Small intestine (tissue), 7 donors: ENCODE results near the gene TBC1D17. TPM values are rescaled to one million over a fixed set of nuclear protein-coding genes. Genes with fewer than 3 reads are reported as not detected.
"Not testable (repeated sequence)": the region's sequence is repeated elsewhere in the genome, so short reads cannot be mapped to it uniquely, and the experiment has no call there.

Experiments
- DNase-seq, 2 donors: peaks; one replicate each; pipeline versions ENCODE4 v3.0.0 to v3.0.0-alpha.2; 2013
- FAIRE-seq: peaks from 2 replicates; lab custom pipeline; 2012; peaks lifted over from hg19 to GRCh38; lab: Jason Lieb, UNC
- H3K27ac ChIP-seq, 3 donors: one replicate each; pipeline ENCODE4 v1.5.1; 2013; ENCODE audit warnings: low read length in 2 of 3, mild to moderate bottlenecking in 2 of 3, control low read depth in 1 of 3, inconsistent platforms in 1 of 3, low read depth in 1 of 3, moderate library complexity in 1 of 3
- H3K27me3 ChIP-seq, 3 donors: one replicate each; pipeline ENCODE4 v1.6.1; 2013; ENCODE audit warnings: low read length in 3 of 3, inconsistent platforms in 1 of 3; ENCODE audit not compliant: control insufficient read depth in 3 of 3, insufficient read depth in 3 of 3
- H3K36me3 ChIP-seq, 3 donors: one replicate each; pipeline ENCODE4 v1.6.1; 2013; ENCODE audit warnings: low read length in 3 of 3, inconsistent platforms in 1 of 3, low read depth in 1 of 3, mild to moderate bottlenecking in 1 of 3, moderate library complexity in 1 of 3; ENCODE audit not compliant: control insufficient read depth in 3 of 3, insufficient read depth in 2 of 3
- H3K4me1 ChIP-seq, 3 donors: one replicate each; pipeline ENCODE4 v1.6.1; 2013; ENCODE audit warnings: low read length in 2 of 3, inconsistent platforms in 1 of 3, low read depth in 1 of 3, mild to moderate bottlenecking in 1 of 3, moderate library complexity in 1 of 3; ENCODE audit not compliant: control insufficient read depth in 3 of 3, insufficient read depth in 2 of 3
- H3K4me3 ChIP-seq, 3 donors: one replicate each; pipeline ENCODE4 v1.5.1; 2013; ENCODE audit warnings: low read length in 3 of 3, control low read depth in 1 of 3, inconsistent platforms in 1 of 3, low read depth in 1 of 3, mild to moderate bottlenecking in 1 of 3, moderate library complexity in 1 of 3
- H3K9me3 ChIP-seq, 2 donors: one replicate each; pipeline ENCODE4 v1.6.1; 2013; ENCODE audit warnings: low read depth in 1 of 2, low read length in 1 of 2; ENCODE audit not compliant: control insufficient read depth in 2 of 2, insufficient read depth in 1 of 2
- WGBS, 3 donors: extraction: QIAGEN DNeasy Blood & Tissue Kit; methylation state at CpG; one replicate each; pipeline ENCODE4 v1.1.7; 2013; 5-methylcytosine and 5-hydroxymethylcytosine counted together
- polyA plus RNA-seq, 4 donors: library from polyadenylated mRNA; stranded (reverse) in 3 of 4; unstranded in 1 of 4; fragments of 200-250 nt in 3 of 4; fragments of 120-200 nt in 1 of 4; gene quantifications; one replicate each; pipeline versions ENCODE4 v1.2.1 to v1.2.3, GENCODE V29; 2013
- donor health status: healthy with polysubstance abuse.
- donor health status: control.
- donor health status: control.
- donor health status: Bipolar disorder and iron deficiency.
- donor health status: healthy.

Gene TBC1D17
- polyA plus RNA-seq, 4 donors, result 23.6 to 52.6 (median 36.4) TPM

DNA sequence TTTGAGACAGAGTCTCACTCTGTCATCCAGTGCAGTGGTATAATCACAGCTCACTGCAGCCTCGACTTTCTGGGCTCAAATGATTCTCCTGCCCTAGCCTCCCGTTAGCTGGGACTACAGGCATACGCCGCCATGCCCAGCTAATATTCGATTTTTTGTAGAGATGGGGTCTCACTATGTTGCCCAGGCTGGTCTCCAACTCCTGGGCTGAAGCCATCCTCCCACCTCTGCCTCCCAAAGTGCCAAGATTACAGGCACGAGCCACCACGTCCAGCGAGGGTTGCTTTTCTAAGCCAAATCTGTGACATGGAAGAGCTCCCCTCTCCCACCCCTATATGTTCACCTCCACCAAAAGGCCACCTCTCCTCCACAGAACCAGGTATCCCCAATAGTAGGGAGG, 40.6 kb downstream of the TBC1D17 start:
- WGBS, 3 donors, result 88 to 93% (median 93%) methylated on average over 8 of the region's 8 CpGs
- Histone ChIP-seq H3K9me3 (peaks cover 0 to 9% of the 10 kb centered on the region in 2 donors), H3K4me1 (no peaks in the 10 kb centered on the region), H3K27me3 (no peaks in the 10 kb centered on the region), H3K4me3 (no peak overlapping the region), H3K27ac (no peak overlapping the region), H3K36me3 (peaks cover 0 to 87% (median 0%) of the 10 kb centered on the region in 3 donors)
- DNase-seq (no peak), FAIRE-seq (no peak)

DNA sequence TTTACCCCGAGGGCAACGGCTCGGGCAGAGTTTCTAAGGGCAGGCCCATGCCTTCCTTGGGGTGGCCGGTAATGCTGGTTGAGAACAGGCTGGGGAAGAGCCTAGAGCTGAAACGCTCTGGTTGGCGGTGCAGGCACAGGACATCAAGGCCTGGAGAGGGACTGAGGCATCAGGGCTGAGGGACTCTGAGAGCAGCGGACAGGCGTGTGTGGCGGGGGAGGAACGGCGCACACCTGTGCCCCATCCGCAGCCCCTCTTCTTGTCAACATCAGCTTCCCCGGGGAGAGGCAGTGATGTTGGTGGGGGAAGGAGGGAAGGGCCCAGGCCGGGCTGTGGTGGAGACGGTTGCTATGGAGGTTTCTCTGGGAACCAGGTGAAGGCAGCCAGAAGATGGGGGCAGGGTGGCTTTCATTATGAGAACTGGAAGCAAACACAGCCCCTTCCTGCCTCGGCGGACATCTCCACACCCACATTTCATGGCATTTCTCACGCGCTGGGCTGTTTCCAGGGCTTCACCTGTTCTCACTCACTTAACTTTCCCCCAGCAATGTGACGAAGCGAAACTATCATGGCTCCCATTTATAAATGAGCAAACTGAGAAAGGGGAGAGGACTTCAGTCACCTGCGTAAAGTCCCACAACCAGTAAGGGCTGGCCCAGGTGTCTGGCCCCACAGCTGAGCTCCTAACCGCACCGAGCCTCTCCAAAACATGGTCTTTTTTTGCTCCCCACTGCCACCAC, 43.3 kb downstream of the TBC1D17 start:
- WGBS, 3 donors, result 91 to 95% (median 91%) methylated on average over 24 of the region's 24 CpGs
- Histone ChIP-seq H3K27ac (no peak overlapping the region), H3K4me1 (no peaks in the 10 kb centered on the region)

DNA sequence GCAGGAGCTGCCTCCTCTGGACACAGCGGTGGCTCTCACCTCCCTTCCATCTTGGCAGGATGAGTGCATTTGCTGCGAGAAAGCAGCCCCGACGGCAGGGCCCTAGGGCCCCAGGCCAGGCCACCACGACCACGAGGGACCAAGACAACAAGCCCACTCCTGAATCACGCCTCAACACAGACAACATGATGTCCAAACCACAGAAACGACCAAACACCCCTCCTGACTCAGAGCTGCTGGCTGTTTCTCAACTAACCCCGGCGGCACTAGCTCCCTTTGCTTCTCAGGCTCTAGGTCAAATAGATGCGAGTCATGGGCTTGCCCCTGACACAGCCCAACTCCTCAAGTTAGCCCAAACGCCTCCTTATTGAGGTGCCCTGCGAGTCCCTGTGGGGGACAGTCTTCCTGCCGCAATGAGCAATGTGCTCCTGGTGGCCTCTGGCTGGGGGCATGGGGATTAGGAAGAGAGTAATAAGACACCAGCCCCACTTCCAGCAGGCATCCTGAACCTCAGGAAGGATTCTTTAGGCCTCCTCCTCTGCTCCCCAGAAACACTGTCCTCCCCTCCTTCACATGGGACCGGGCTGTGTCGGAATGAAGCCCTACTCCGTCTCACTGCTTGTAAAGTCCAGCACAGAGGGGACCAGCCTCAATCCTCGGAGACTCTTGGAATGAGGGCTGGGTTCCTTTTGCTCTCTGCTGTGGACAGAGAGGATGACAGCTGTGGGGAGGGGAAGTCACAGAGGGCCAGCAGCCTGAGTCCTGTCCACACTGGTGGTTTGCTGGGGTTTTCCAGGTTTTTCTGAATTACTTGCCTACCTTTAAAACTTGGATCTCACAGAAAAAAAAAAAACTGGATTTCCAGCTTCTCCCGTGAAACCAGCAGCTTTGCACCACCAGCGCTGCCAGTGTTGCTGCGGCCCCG, 44.6 kb downstream of the TBC1D17 start:
- Histone ChIP-seq H3K9me3 (no peaks in the 10 kb centered on the region), H3K27ac (no peak overlapping the region), H3K36me3 (peaks cover 1 to 85% (median 5%) of the 10 kb centered on the region in 3 donors), H3K27me3 (no peaks in the 10 kb centered on the region), H3K4me3 (no peak overlapping the region), H3K4me1 (peaks cover 0 to 1% (median 0%) of the 10 kb centered on the region in 3 donors)
- 87 to 89% (median 87%) methylated on average over 22 of the region's 22 CpGs for WGBS, 3 donors
- FAIRE-seq (no peak), DNase-seq (no peak)

More for the DNA sequence above, 43.3 kb downstream of the TBC1D17 start:
- no peaks in the 10 kb centered on the region for H3K27me3 ChIP-seq
- DNase-seq (no peak), FAIRE-seq (no peak)
- no peak overlapping the region for H3K4me3 ChIP-seq
- peaks cover 0 to under 1% of the 10 kb centered on the region in 2 donors for H3K9me3 ChIP-seq
- peaks cover 1 to 86% (median 5%) of the 10 kb centered on the region in 3 donors for H3K36me3 ChIP-seq

DNA sequence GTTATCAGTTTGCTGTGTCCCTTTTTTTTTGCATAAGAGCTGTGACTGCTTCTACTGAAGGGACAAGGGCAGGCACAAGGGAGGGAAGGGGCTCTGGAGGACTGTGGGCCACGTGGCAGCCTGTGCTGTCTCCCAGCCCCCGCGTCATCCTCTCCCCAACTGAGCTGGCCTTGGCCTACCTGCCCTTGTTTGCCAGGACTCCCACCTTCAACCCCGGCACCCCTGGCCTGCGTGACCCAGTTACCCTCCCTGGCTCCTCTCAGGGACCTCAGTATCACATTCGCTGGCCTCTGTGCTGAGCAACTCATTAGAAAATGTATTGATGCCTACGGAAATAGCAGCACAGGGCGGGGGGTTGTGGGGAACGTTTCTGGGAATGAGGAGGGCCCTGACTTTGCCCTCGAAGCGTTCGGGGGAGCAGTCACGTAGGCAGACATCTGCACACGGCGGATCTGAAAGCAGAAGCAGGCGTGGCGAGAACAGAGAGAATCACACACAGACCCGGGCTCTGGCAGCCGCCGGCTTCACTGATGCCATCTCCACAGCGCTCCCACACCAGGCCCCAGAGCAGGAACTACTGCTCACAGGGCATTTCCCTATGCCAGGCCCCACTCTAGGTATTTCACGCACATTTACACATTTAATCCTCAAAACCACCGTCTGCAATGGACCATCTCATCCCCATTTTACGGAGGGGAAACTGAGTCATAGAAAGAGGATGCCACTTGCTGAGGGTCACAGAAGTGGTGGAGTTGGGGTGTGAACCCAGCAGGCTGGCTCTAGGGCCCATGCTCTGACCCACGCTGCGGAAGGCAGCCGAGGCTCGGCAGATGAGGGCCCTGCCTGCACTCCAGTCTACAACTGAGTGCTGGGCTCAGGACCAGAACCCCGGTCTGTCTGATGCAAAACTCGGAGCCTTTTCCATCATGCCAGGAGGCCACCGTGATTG, 45.8 kb downstream of the TBC1D17 start:
- DNase-seq, result no peak
- no peak overlapping the region for H3K4me3 ChIP-seq

DNA sequence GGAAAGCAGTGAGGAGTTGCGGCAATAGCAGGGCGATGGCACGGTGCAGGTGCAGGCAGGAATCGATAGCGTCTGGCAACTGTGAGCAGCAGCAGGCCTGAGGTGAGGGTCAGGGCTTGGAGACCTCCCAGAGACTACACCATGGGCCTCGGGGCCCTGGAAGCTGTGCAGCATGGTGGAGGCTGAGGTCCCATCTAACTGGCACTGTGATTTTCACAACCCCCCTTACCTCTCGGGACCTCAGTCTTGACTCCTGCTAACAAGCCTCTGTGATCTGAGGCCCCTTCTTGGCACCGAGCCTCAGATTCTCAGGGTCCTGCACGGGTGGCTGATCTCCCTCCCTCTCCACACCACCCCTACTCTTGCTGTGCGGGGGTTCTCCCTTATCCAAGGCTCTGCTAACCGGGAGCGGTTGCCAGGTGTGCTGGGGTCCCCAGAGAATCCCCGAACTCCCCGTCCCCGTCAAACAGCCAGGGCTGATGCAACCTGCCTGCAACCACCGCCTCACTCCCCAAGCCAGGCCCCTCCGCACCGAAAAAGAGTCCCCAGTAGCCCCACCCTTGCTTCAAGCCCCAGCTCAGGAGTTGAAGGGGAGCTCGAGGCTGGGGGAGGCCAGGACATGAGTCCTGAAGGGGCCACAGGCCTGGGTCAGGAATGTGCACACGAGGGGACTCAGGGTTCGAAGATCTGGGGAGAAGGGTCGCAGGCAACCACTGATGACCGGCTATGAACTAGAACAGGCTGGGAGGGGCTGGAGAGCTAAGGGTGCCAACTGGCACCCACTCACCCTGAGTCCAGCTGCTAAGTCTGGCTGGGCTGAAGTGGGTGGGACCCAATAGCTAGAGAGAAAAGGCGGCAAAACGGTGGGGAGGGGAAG, 46.7 kb downstream of the TBC1D17 start:
- no peak overlapping the region for H3K4me3 ChIP-seq
- DNase-seq, result no peak
- 83 to 86% (median 85%) methylated on average over 25 of the region's 25 CpGs for WGBS, 3 donors
- no peak for FAIRE-seq
- no peak overlapping the region for H3K27ac ChIP-seq
- peaks cover 0 to 11% (median 8%) of the 10 kb centered on the region in 3 donors for H3K4me1 ChIP-seq
- peaks cover 1 to 75% (median 5%) of the 10 kb centered on the region in 3 donors for H3K36me3 ChIP-seq
- H3K9me3 ChIP-seq, result no peaks in the 10 kb centered on the region
- no peaks in the 10 kb centered on the region for H3K27me3 ChIP-seq

More for the DNA sequence above, 45.8 kb downstream of the TBC1D17 start:
- 90 to 92% (median 90%) methylated on average over 30 to 31 of the region's 31 CpGs for WGBS, 3 donors
- H3K27ac ChIP-seq, result no peak overlapping the region
- H3K4me1 ChIP-seq, result peaks cover 0 to 11% (median 8%) of the 10 kb centered on the region in 3 donors
- H3K9me3 ChIP-seq, result no peaks in the 10 kb centered on the region
- H3K36me3 ChIP-seq, result peaks cover 1 to 82% (median 5%) of the 10 kb centered on the region in 3 donors
- no peaks in the 10 kb centered on the region for H3K27me3 ChIP-seq
- FAIRE-seq, result no peak

DNA sequence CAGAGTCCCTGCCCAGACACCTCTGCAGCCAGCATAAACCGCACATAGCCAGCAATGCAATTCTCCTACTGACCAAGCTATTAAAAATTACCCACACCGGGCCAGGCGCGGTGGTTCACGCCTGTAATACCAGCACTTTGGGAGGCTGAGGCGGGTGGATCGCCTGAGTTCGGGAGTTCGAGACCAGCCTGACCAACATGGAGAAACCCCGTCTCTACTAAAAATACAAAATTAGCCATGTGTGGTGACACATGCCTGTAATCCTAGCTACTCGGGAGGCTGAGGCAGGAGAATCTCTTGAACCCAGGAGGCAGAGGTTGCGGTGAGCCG, 47.3 kb downstream of the TBC1D17 start:
- not testable (repeated sequence) for H3K27me3 ChIP-seq, H3K9me3 ChIP-seq, H3K4me3 ChIP-seq, H3K27ac ChIP-seq, FAIRE-seq, DNase-seq
- Histone ChIP-seq H3K36me3 (peaks cover 1 to 71% (median 5%) of the 10 kb centered on the region in 3 donors), H3K4me1 (peaks cover 0 to 11% (median 8%) of the 10 kb centered on the region in 3 donors)
- 92 to 94% (median 94%) methylated on average over 13 of the region's 13 CpGs for WGBS, 3 donors

DNA sequence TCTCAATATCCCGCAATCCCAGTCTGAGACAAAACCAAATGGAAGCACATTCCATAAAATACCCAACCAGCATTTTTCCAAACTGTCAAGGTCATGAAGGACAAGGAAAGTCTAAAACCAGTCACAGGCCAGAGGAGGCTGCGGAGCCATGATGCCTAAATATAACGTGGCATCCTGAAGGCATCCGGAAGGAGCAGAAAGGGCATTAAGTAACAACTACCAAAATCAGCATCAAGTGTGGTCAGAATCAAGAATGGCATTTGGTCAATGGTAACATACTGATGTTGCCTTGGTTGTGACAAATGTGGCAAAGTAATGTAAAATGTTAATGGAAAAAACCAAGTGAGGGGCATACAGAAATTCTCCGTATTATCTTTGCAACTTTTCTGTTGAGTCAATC, 48.0 kb downstream of the TBC1D17 start:
- no peak overlapping the region for H3K27ac ChIP-seq
- no peaks in the 10 kb centered on the region for H3K9me3 ChIP-seq
- H3K4me3 ChIP-seq, result no peak overlapping the region
- H3K27me3 ChIP-seq, result no peaks in the 10 kb centered on the region
- FAIRE-seq, result no peak
- DNase-seq, result no peak
- peaks cover 0 to 15% (median 8%) of the 10 kb centered on the region in 3 donors for H3K4me1 ChIP-seq
- WGBS, 3 donors, result 93 to 98% (median 94%) methylated on average over 5 of the region's 5 CpGs
- H3K36me3 ChIP-seq, result peaks cover 1 to 68% (median 5%) of the 10 kb centered on the region in 3 donors
